Upper lobe of left lung (tissue), 6 donors: ENCODE data around the gene AKNA. TPM values are rescaled to one million over a fixed set of nuclear protein-coding genes. Genes with fewer than 3 reads are reported as not detected.

Experiments
- ATAC-seq, 2 donors: fragments of 200-7000 bp; cut with Tn5 transposase; one replicate each; pipeline ENCODE4 v1.9.1; 2022; ENCODE audit warnings: mild to moderate bottlenecking in 2 of 2, moderate library complexity in 2 of 2; ENCODE audit not compliant: low FRiP score in 2 of 2
- DNase-seq, 2 donors: peaks; one replicate each; pipeline ENCODE4 v3.0.0-alpha.2; 2019 to 2020
- H3K27ac ChIP-seq, 4 donors: fragments of 200-600 bp; sonication (generic); one replicate each; pipeline ENCODE4 v1.5.1; 2016 to 2019
- H3K27me3 ChIP-seq, 4 donors: fragments of 200-600 bp; sonication (generic); one replicate each; pipeline ENCODE4 v1.5.1; 2017 to 2019
- H3K36me3 ChIP-seq, 4 donors: fragments of 200-600 bp; sonication (generic); one replicate each; pipeline ENCODE4 v1.5.1; 2016 to 2019
- H3K4me1 ChIP-seq, 4 donors: fragments of 200-600 bp; sonication (generic); one replicate each; pipeline ENCODE4 v1.5.1; 2018 to 2019
- H3K4me3 ChIP-seq, 4 donors: fragments of 200-600 bp; sonication (generic); one replicate each; pipeline ENCODE4 v1.5.1; 2017 to 2019; ENCODE audit warnings: mild to moderate bottlenecking in 2 of 4, moderate library complexity in 1 of 4
- H3K9me3 ChIP-seq, 4 donors: fragments of 200-600 bp; sonication (generic); one replicate each; pipeline ENCODE4 v1.5.1; 2018 to 2019
- EP300 ChIP-seq, 4 donors: sonication (generic); formaldehyde crosslinking; IDR thresholded peaks; one replicate each; pipeline ENCODE4 v1.5.1; 2017; ENCODE audit warnings: antibody characterized with exemption in 4 of 4, control low read depth in 2 of 4
- POLR2A ChIP-seq, 4 donors: fragments of 450-650 bp; IDR thresholded peaks; one replicate each; pipeline ENCODE4 v1.5.1; 2016 to 2017; ENCODE audit warnings: antibody characterized with exemption in 4 of 4, mild to moderate bottlenecking in 2 of 4
- POLR2AphosphoS5 ChIP-seq, 2 donors: sonication (generic); formaldehyde crosslinking; IDR thresholded peaks; one replicate each; pipeline ENCODE4 v1.5.1; 2017; ENCODE audit warnings: antibody characterized with exemption in 2 of 2
- WGBS, 2 donors: methylation state at CpG; one replicate each; pipeline ENCODE4 v1.1.5; 2017 to 2018; 5-methylcytosine and 5-hydroxymethylcytosine counted together
- total RNA-seq, 6 donors: library from RNA; depleted of rRNA in 4 of 6; stranded (reverse); fragments of >200 nt in 4 of 6; gene quantifications; one replicate each; pipeline versions ENCODE4 v1.1.0 to v1.2.1, GENCODE V29; 2016 to 2021
- TF ChIP-seq, protein P1 (sequence below), 6 experiments: fragments of 450-650 bp in 4 of 6; fragments of 200-600 bp in 2 of 6; sonication (generic) in 2 of 6; IDR thresholded peaks; one replicate each; pipeline ENCODE4 v1.5.1; 2016 to 2019; ENCODE audit warnings: antibody characterized with exemption in 6 of 6
- donor health status: DM: no; HTN: no; CAD: no; lungs with moderate emphysema.
- donor health status: DM: no; HTN: yes; CAD: no; lungs with severe emphysema.

AKNA gene, protein sequence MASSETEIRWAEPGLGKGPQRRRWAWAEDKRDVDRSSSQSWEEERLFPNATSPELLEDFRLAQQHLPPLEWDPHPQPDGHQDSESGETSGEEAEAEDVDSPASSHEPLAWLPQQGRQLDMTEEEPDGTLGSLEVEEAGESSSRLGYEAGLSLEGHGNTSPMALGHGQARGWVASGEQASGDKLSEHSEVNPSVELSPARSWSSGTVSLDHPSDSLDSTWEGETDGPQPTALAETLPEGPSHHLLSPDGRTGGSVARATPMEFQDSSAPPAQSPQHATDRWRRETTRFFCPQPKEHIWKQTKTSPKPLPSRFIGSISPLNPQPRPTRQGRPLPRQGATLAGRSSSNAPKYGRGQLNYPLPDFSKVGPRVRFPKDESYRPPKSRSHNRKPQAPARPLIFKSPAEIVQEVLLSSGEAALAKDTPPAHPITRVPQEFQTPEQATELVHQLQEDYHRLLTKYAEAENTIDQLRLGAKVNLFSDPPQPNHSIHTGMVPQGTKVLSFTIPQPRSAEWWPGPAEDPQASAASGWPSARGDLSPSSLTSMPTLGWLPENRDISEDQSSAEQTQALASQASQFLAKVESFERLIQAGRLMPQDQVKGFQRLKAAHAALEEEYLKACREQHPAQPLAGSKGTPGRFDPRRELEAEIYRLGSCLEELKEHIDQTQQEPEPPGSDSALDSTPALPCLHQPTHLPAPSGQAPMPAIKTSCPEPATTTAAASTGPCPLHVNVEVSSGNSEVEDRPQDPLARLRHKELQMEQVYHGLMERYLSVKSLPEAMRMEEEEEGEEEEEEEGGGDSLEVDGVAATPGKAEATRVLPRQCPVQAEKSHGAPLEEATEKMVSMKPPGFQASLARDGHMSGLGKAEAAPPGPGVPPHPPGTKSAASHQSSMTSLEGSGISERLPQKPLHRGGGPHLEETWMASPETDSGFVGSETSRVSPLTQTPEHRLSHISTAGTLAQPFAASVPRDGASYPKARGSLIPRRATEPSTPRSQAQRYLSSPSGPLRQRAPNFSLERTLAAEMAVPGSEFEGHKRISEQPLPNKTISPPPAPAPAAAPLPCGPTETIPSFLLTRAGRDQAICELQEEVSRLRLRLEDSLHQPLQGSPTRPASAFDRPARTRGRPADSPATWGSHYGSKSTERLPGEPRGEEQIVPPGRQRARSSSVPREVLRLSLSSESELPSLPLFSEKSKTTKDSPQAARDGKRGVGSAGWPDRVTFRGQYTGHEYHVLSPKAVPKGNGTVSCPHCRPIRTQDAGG (N-terminal part only)
- 100 to 1,000 TPM in 1 of 6 donors, 10 to 100 TPM in 5; 38.3 to 152 (median 61.5) TPM for total RNA-seq

DNA sequence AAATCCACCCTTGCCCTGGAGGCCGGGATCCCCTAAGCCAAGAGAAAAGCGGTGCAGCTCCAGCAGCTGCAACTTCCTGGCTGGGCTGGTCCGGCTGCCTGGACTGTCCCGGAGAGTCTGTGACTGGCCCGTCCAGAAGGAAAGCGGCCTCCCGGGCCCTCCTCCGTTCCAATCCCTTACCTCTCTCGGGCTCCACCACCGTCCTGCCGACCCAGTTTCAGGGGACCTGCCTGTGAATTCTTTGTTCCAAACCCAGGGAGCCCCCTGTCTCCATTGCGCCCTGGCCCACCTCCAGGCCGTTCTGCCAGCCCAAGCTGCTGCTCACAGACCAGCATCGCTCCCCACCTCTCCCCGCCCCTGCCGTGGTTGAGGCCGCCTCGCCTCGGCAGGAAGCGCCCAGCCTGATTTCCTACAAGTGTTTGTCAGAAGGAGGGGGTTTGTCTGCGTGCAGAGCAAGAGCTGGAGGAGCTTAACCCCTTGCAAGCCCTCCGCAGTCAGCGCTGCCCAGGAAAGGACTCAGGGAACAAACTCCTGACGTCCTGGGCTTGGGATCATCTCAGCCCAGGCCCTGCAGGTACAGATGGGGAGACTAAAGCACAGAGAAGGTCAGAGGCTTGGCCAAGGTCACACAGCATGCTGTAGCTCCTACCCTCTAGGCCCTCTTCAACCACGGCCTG is at the start of gene AKNA:
Gene AKNA, minus strand, starts transcription at position 303 of the 677 bp plus-strand sequence. CDS start 6,649 bp downstream, outside the sequence.
- ATAC-seq (peak; percentile 78 to 84), DNase-seq (peak; percentile 87 to 92)
- H3K27me3 ChIP-seq, result no peaks in the 10 kb centered on the region
- H3K36me3 ChIP-seq, result no peaks in the 10 kb centered on the region
- no peaks in the 10 kb centered on the region for H3K9me3 ChIP-seq
- H3K27ac ChIP-seq, result peak within 1 kb of the TSS; percentile 87 to 95 (median 92)
- TF ChIP-seq POLR2A (IDR thresholded peaks at IDR 0.05) (peak; percentile 73 to 96 (median 81)), POLR2AphosphoS5 (IDR thresholded peaks at IDR 0.05) (peak; percentile 93 to 94), EP300 (IDR thresholded peaks at IDR 0.05) (no peak)
- TF ChIP-seq, protein P1, sequence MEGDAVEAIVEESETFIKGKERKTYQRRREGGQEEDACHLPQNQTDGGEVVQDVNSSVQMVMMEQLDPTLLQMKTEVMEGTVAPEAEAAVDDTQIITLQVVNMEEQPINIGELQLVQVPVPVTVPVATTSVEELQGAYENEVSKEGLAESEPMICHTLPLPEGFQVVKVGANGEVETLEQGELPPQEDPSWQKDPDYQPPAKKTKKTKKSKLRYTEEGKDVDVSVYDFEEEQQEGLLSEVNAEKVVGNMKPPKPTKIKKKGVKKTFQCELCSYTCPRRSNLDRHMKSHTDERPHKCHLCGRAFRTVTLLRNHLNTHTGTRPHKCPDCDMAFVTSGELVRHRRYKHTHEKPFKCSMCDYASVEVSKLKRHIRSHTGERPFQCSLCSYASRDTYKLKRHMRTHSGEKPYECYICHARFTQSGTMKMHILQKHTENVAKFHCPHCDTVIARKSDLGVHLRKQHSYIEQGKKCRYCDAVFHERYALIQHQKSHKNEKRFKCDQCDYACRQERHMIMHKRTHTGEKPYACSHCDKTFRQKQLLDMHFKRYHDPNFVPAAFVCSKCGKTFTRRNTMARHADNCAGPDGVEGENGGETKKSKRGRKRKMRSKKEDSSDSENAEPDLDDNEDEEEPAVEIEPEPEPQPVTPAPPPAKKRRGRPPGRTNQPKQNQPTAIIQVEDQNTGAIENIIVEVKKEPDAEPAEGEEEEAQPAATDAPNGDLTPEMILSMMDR (IDR thresholded peaks at IDR 0.05), result no peak
- 2% methylated on average over 19 to 21 of the region's 25 CpGs for WGBS, 2 donors
- peaks cover 60 to 95% (median 76%) of the 10 kb centered on the region in 4 donors for H3K4me1 ChIP-seq
- peak within 1 kb of the TSS; percentile 49 to 71 (median 62) for H3K4me3 ChIP-seq

DNA sequence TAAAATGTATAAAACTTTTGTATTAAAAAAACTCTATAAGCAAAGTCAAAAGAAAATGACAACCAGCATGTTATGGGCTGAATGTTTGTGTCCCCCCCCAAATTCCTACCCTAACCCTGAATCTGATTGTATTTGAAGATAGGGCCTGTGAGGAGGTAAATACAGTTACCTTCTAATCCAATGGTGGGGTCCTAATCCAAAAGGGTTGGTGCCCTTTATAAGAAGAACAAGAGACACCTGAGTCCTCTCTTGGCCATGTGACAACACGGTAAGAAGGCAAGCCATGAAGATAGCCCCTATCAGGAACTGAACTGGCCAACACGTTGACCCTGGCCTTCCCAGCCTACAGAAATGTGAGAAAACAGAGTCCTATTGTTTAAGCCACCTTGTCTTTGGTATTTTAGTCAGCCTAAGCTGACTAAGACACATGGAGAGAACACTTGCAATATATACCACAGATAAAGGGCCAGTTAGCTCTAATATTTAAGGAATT is 49.7 kb upstream of the AKNA start:
- H3K9me3 ChIP-seq, result no peaks in the 10 kb centered on the region
- no peak overlapping the region for H3K27ac ChIP-seq
- ATAC-seq (no peak), DNase-seq (no peak)
- TF ChIP-seq EP300 (IDR thresholded peaks at IDR 0.05) (no peak), POLR2AphosphoS5 (IDR thresholded peaks at IDR 0.05) (no peak), POLR2A (IDR thresholded peaks at IDR 0.05) (no peak)
- TF ChIP-seq, protein P1 (IDR thresholded peaks at IDR 0.05), result no peak
- H3K4me3 ChIP-seq, result no peak overlapping the region
- H3K27me3 ChIP-seq, result no peaks in the 10 kb centered on the region
- no peaks in the 10 kb centered on the region for H3K36me3 ChIP-seq
- no peaks in the 10 kb centered on the region for H3K4me1 ChIP-seq
- WGBS, 2 donors, result 86 to 100% methylated on average over 2 of the region's 2 CpGs

DNA sequence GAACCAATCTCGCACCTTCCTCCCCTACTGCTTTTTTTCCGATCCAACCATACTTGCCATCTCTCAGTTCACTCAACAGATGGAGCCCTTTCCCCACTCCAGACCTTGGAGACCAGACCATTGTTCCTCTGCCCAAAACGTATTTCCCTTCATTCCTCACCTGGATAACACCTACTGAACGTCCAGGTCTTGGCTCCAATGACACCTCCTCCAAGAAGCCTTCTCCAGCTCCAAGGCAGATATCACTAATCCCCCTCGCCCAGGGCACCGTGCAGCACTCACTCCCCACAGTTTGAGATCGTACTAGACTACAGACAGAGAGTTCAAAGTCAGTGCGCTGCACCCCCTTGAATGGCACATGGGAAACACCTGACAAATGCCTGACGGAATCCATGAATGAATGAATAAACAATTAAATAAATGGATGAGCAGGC is 47.1 kb upstream of the AKNA start:
- H3K27me3 ChIP-seq, result no peaks in the 10 kb centered on the region
- H3K4me1 ChIP-seq, result no peaks in the 10 kb centered on the region
- H3K27ac ChIP-seq, result no peak overlapping the region
- H3K9me3 ChIP-seq, result no peaks in the 10 kb centered on the region
- no peak for ATAC-seq
- no peak for DNase-seq
- TF ChIP-seq POLR2A (IDR thresholded peaks at IDR 0.05), result no peak
- TF ChIP-seq, protein P1 (IDR thresholded peaks at IDR 0.05), result peak in 3 of 6 experiments; percentile 7 to 19 (median 18)
- H3K36me3 ChIP-seq, result no peaks in the 10 kb centered on the region
- 47 to 60% methylated on average over 9 of the region's 9 CpGs for WGBS, 2 donors
- no peak overlapping the region for H3K4me3 ChIP-seq

DNA sequence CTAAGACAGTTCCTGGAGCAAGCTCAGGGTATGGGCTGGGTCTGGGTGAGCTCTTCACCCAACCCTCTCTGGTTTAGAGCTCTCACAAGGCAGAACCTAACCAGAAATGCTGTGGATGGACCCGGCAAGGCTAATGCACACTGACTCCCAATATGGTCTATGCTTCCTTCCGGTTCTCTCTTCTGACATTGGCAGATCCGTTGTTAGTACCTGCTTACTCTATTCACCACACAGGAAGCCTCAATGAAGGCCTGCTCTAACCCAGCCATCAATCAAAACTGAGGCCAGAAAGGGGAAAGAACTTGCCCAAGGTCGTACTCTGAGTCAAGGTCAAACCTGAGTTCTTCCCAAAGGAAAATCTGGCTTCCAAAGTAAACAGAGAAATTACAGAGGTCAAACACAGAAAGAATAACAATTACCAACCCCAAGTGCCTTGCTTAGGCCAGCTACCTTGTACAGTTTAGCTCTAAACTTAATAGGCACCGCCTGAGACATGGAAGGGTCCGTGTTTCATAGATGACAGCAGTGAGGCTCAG is 46.0 kb upstream of the AKNA start:
- no peaks in the 10 kb centered on the region for H3K9me3 ChIP-seq
- no peak overlapping the region for H3K27ac ChIP-seq
- WGBS, 2 donors, result 48 to 59% methylated on average over 6 of the region's 6 CpGs
- DNase-seq (no peak), ATAC-seq (no peak)
- H3K36me3 ChIP-seq, result no peaks in the 10 kb centered on the region
- H3K27me3 ChIP-seq, result no peaks in the 10 kb centered on the region
- no peaks in the 10 kb centered on the region for H3K4me1 ChIP-seq
- no peak overlapping the region for H3K4me3 ChIP-seq
- TF ChIP-seq POLR2A (IDR thresholded peaks at IDR 0.05), result no peak
- TF ChIP-seq POLR2AphosphoS5 (IDR thresholded peaks at IDR 0.05), result no peak
- TF ChIP-seq EP300 (IDR thresholded peaks at IDR 0.05), result no peak
- TF ChIP-seq, protein P1 (IDR thresholded peaks at IDR 0.05), result no peak
